Measurements from ENCODE around the gene LRRC47.
"Not testable (repeated sequence)": the region's sequence is repeated elsewhere in the genome, so short reads cannot be mapped to it uniquely, and the experiment has no call there.

- not testable (repeated sequence) for TF ChIP-seq CTCF (IDR thresholded peaks at IDR 0.05); ZFX (IDR thresholded peaks at IDR 0.05; ENCODE audit: borderline replicate concordance)
Observed at GRCh38 chr1:3748316-3748900, 47.9 kb downstream of the LRRC47 start.

Data from 22Rv1 (cell line).